ENCODE measurements around the gene EGF.
"Not testable (repeated sequence)": the region's sequence is repeated elsewhere in the genome, so short reads cannot be mapped to it uniquely, and the experiment has no call there.

The EGF gene

GRCh38 chr4:109915385-109916026, 2.8 kb downstream of the EGF start:
- DNase-seq: no peak

GRCh38 chr4:109916027-109916409, 3.3 kb downstream of the EGF start:
- DNase-seq: no peak

GRCh38 chr4:109921384-109921808, 8.7 kb downstream of the EGF start:
- no peak for DNase-seq

- no peak for DNase-seq
These were observed 12.7 kb downstream of the EGF start for GRCh38 chr4:109925396-109925795.

DNA sequence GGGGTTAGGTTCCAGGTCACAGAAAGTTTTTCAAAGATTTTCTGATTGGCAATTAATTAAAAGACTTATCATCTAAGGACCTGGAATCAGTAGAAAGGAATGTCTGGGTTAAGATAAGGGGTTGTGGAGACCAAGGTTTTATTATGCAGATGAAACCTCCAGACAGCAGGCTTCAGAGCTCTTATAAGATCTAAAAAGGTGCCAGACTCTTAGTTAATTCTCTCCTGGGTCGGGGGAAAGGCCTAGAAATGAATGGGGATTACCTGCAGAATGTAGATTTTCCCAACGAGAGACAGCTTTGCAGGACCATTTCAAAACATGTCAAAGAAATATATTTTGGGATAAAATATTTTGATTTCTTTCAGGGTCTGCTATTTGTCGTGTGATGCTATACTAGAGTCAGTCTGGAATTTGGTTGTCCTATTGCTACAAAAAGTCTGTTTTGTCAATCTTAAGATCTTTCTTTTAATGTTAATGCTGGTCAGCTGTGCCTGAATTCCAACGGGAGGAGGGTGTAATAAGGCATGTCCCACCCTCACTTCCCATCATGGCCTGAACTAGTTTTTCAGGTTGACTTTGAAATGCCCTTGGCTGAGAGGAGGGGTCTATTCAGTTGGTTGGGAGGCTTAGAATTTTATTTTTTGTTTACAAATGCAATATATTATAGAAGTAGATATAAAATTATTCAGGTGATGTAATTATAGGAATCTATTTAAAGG, 15.8 kb downstream of the EGF start:
- no peak for DNase-seq

GRCh38 chr4:109930464-109930863, 17.8 kb downstream of the EGF start:
- no peak for DNase-seq

- no peak for DNase-seq
These were observed 18.2 kb downstream of the EGF start for GRCh38 chr4:109930872-109931271.

GRCh38 chr4:109931318-109931717, 18.6 kb downstream of the EGF start:
- no peak for DNase-seq

- not testable (repeated sequence) for DNase-seq
These were observed 24.7 kb downstream of the EGF start for GRCh38 chr4:109937352-109937751.

GRCh38 chr4:109939190-109939589, 26.5 kb downstream of the EGF start:
- DNase-seq: peak; percentile 27 to 58 (median 50)

- peak in 2 of 4 experiments; percentile 3 to 6 for DNase-seq
These were observed 29.7 kb downstream of the EGF start for GRCh38 chr4:109942292-109942926.

DNA sequence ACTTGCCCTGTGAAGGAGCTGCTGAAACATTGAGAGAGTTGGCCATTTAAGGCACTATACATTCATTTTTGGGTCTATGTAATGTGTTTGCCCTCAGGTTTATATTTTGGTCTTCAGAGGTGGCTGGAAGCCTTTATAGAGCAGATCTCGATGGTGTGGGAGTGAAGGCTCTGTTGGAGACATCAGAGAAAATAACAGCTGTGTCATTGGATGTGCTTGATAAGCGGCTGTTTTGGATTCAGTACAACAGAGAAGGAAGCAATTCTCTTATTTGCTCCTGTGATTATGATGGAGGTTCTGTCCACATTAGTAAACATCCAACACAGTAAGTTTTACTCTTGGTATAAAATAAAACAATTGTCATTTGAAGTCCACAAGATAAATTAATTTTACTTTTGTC, 31.1 kb downstream of the EGF start:
- no peak for DNase-seq

DNA sequence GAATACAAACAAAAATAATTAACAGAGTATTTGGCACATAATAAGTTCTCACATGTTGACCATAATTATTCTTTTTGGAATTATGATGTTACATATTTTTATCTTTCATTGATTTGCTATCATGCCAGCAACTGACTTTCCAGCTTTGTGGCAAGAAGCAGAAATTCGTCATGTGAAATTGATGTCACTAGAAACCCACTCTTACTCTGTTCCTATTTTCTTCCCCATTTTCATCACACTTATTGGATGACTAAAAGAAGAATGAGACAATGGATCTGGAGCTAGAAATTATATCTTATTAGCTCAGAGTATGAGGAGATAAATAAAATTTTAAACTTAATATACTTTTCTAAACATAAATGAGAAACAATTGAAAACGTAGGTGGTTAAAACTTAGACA, 31.9 kb downstream of the EGF start:
- DNase-seq: peak; percentile 20 to 71 (median 42)

DNA sequence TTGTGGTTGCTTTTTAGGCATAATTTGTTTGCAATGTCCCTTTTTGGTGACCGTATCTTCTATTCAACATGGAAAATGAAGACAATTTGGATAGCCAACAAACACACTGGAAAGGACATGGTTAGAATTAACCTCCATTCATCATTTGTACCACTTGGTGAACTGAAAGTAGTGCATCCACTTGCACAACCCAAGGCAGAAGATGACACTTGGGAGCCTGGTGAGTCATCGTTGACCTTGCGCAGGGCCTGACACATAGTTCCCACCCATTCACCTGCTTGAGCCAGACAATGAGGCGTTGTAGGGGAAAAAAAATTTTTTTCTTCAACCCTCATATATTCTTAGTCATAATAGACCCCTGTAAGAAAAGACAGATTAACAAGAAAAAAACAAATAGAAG, 32.4 kb downstream of the EGF start:
- peak; percentile 49 to 75 (median 68) for DNase-seq

DNA sequence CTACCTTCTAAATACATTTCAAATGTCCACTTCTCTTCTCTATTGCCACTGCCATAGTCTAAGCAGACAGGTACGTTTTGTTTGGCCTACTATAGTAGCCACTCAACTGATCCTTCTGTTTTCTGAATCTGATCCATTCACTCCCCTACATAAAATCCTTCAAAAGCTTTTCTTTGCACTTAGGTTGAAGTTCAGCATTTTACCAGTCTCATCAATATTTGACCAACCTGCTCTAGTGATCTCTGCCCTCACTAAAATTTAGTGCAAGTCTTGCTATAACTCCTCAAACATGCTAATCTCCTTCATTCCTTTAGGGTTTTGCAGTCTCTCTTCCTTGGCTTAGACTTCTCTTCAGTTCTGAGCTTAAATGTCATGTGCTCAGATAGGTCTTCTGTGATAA, 33.4 kb downstream of the EGF start:
- DNase-seq: no peak

DNA sequence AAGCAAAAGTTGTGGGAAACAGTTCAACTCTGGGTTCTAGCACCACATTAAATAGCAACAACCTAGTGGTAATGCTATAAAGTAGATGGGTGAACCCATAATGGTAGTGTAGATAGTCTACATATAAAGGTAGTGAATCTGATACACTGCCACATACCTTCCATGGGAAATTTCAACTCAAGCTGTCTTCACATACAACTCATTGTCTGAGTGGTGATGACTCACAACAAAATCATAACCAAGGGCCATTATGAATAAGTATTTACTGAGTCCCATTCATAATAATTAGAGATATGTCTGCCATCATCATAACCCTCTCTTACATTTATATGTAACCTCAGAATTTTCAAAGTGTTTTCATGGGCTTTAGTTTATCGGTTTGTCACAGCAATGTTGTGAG, 34.8 kb downstream of the EGF start:
- no peak for DNase-seq

- DNase-seq: no peak
These were observed 35.2 kb downstream of the EGF start for GRCh38 chr4:109947918-109948317.

DNA sequence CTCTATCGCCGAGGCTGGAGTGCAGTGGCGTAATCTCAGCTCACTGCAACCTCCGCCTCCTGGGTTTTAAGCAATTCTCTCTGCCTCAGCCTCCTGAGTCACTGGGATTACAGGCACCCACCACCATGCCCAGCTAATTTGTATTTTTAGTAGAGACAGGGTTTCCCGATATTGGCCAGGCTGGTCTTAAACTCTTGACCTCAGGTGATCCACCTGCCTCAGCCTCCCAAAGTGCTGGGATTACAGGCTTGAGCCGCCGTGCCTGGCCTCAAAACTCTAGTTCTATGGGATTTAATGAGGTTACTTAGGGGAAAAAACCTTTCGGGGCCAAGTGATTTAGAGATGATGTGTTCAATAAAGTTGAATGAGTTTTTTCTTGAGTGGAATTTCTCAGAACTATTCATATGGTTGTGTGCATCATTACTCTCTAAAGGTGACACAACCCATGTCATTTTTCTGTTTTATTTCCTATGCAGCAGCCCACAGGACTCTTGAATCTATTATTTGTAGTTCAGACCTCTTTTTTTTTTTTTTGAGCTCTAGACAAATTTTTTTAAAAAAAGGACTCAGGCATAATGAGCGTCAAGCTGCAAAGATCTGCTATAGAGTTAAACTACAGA, 36.5 kb downstream of the EGF start:
- DNase-seq: not testable (repeated sequence)

GRCh38 chr4:109952612-109953011, 39.9 kb downstream of the EGF start:
- DNase-seq: no peak

DNA sequence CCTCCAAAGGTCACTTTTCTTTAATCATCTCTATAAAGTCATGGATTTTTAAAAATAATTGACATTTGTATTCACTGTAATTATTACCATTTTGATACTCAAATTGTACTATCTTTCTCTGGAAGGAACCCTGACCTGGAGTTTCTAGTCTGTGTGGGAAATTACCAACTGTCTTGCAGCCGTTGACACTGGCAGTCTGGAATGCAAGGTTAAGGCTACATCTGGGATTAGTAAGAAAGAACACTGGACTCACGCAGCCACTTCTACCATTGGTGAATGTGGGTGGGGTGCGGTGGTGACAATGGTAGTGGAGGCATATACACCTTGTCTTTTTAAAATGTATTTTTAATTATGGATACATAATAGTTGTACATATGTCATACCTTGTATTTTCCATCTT, 40.9 kb downstream of the EGF start:
- no peak for DNase-seq

DNA sequence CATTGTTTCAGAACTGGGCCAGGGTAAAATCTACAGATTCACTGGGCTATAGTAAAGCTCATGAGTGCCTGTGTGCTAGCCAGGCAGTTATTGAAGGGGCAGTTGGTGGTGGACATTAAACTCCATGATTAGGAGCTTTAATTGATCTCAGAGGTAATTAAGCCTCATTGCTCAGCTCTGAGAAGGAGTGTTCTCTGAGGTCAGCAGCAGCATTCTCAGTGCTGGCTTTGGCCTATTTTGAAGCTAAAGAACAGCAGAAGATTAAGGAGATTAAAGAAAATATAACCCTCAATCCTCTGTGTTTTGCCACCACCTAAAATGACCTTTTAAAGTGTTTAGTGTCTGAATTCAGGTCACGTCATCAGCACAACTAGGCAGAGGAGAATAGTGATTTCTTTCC, 42.5 kb downstream of the EGF start:
- no peak for DNase-seq

GRCh38 chr4:109957227-109957626, 44.5 kb downstream of the EGF start:
- DNase-seq: no peak

DNA sequence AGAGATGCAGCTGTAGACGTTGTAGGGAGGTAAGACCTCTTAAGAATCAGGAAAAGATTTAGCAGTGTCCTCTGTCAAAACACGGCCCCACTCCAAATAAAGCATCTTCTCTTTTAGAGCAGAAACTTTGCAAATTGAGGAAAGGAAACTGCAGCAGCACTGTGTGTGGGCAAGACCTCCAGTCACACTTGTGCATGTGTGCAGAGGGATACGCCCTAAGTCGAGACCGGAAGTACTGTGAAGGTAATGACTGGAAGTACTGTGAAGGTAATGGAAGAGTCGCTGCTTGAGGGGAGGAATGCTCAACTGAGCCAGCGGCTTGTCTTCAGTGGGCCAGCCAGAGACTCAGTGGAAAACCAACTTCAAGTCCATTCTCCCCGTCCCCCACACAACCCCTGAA, 46.5 kb downstream of the EGF start:
- DNase-seq: no peak

- DNase-seq: no peak
These were observed 49.7 kb downstream of the EGF start for GRCh38 chr4:109962401-109962800.
